ENCODE results near the gene SYNGR2.

The SYNGR2 gene

DNA sequence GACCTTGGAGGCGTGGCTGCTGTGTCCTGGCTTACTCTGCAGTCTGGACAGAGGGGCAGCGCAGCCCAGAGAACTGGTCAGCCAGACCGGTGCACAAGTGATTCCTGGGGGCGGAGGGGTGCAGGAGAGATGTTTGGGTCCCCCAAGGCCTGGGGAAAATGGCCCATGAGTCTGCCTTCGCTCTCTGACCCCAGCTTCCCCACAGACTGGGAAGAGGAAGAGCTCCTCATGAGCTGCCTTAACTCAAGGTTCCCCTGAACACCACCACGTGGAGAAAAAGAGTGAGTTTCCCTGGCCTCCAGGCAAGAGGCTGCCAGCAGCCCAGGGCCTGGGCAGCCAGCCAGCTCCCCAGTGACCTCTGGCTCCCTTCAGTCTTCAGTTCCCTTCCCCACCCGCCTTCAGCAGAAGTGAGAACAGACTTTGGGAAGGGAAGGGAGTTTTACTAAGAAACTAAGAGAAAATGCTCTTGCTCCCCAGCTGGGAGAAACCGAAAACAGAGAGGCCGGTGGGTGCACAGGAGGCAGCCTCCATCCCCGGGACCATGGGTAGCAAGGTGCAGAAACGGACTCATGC lies 24.1 kb upstream of the SYNGR2 start:
- ATAC-seq (ENCODE audit: insufficient read depth, low read depth), result no peak

DNA sequence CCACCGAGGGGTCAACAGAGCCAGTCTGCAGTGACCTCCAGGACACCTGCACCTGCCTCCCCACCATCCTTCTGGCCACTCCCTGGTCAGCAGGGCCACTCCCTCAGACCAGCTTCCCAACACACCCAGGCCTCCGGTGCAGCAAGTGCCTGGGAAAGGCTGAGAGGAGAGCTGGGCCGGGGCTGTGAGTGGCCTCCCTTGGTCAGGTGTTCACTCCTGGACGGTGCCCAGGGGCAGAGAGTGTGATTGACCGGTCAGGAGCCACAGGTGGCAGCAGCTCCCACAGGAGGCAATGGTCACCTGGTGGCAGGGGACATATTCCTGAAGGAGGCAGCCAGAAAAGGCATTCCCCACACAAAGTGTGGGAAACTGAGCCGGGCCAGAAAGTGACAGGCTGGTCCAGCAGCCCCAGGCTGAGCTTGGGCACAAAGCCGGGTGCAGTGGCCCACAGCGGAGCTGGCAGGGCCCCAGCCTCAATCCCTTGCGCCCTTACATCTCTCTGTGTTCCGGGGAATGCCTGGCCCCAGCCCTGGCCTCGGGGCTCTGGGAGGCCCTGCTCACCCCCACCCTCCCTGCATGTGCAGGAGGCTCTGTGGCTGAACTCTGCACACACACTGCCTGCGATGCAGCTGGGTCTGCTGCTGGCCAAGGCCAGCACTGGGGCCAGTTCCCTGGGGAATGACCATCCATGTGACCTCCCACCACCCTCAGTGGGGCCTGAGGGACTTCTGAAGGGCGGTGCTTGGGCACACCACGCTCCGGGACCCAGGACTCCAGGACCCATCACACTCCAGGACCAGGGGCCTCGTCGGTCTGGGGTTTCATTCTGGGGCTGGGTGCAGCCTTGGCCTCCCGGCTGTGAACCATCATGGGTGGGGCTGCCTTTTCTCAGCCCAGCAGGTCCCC lies 23.4 kb upstream of the SYNGR2 start:
- Histone ChIP-seq H3K27ac (ENCODE audit: low read length) (no peak overlapping the region), H3K4me1 (ENCODE audit: insufficient read depth, low read length) (no peaks in the 10 kb centered on the region), H3K9ac (ENCODE audit: low read depth, low read length) (no peak overlapping the region)

More for the DNA sequence above, 24.1 kb upstream of the SYNGR2 start:
- Histone ChIP-seq H3K9ac (ENCODE audit: low read depth, low read length) (no peak overlapping the region), H3K4me2 (ENCODE audit: insufficient read depth, low read length) (no peak overlapping the region), H3K9me3 (ENCODE audit: insufficient read depth, low read length, severe bottlenecking) (no peaks in the 10 kb centered on the region), H3K4me3 (ENCODE audit: low read depth in 1 of 2, low read length in 2 of 2) (no peak overlapping the region), H3K36me3 (ENCODE audit: insufficient read depth, low read length) (no peaks in the 10 kb centered on the region), H3K27me3 (ENCODE audit: insufficient read depth, low read length, poor library complexity) (no peaks in the 10 kb centered on the region), H4K20me1 (ENCODE audit: insufficient read depth, low read length) (no peaks in the 10 kb centered on the region; the same call in 1 of the 2 replicates), H3K4me1 (ENCODE audit: insufficient read depth, low read length) (no peaks in the 10 kb centered on the region), H2AFZ (ENCODE audit: low read depth, low read length) (no peak overlapping the region), H3K27ac (ENCODE audit: low read length) (no peak overlapping the region), H3K79me2 (ENCODE audit: insufficient read depth, low read length) (no peaks in the 10 kb centered on the region)
- TF ChIP-seq, protein P1, sequence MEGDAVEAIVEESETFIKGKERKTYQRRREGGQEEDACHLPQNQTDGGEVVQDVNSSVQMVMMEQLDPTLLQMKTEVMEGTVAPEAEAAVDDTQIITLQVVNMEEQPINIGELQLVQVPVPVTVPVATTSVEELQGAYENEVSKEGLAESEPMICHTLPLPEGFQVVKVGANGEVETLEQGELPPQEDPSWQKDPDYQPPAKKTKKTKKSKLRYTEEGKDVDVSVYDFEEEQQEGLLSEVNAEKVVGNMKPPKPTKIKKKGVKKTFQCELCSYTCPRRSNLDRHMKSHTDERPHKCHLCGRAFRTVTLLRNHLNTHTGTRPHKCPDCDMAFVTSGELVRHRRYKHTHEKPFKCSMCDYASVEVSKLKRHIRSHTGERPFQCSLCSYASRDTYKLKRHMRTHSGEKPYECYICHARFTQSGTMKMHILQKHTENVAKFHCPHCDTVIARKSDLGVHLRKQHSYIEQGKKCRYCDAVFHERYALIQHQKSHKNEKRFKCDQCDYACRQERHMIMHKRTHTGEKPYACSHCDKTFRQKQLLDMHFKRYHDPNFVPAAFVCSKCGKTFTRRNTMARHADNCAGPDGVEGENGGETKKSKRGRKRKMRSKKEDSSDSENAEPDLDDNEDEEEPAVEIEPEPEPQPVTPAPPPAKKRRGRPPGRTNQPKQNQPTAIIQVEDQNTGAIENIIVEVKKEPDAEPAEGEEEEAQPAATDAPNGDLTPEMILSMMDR (IDR thresholded peaks at IDR 0.05; ENCODE audit: borderline replicate concordance, extremely low read depth, low read length, poor library complexity, severe bottlenecking), result no peak
- TF ChIP-seq EZH2 (IDR thresholded peaks at IDR 0.05; ENCODE audit: borderline replicate concordance, low read depth, low read length, severe bottlenecking), result no peak
- DNase-seq, result no peak

DNA sequence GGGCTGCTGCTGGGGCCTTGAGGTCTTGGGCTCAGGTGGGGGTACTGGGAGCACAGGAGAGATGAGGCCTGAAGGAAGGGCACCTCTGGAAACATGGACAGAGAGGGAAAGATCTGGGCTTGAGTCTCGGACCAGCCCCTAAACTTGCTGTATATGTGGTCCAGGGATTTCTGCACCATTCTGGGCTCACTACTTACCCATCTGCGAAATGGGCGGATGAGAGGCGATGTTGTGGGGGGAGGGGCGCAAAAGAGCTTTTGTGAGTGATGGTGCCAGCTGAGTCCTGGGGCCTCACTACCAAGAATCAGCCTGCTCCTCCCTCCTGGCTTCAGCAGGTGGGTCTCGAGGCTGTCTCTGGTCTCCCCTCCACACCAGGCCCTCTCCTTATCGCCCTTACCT lies 21.9 kb upstream of the SYNGR2 start:
- H3K9ac ChIP-seq (ENCODE audit: low read depth, low read length), result no peak overlapping the region
- ATAC-seq (ENCODE audit: insufficient read depth, low read depth), result no peak
- DNase-seq, result no peak

More for the DNA sequence above, 23.4 kb upstream of the SYNGR2 start:
- DNase-seq (no peak), ATAC-seq (ENCODE audit: insufficient read depth, low read depth) (no peak)
- H3K27me3 ChIP-seq (ENCODE audit: insufficient read depth, low read length, poor library complexity), result no peaks in the 10 kb centered on the region
- no peaks in the 10 kb centered on the region for H3K9me3 ChIP-seq (ENCODE audit: insufficient read depth, low read length, severe bottlenecking)
- H3K4me3 ChIP-seq (ENCODE audit: low read depth in 1 of 2, low read length in 2 of 2), result no peak overlapping the region
- H3K4me2 ChIP-seq (ENCODE audit: insufficient read depth, low read length), result no peak overlapping the region
- TF ChIP-seq EZH2 (IDR thresholded peaks at IDR 0.05; ENCODE audit: borderline replicate concordance, low read depth, low read length, severe bottlenecking), result no peak
- TF ChIP-seq, protein P1 (IDR thresholded peaks at IDR 0.05; ENCODE audit: borderline replicate concordance, extremely low read depth, low read length, poor library complexity, severe bottlenecking), result no peak
- H4K20me1 ChIP-seq (ENCODE audit: insufficient read depth, low read length), result no peaks in the 10 kb centered on the region; the same call in 1 of the 2 replicates
- H2AFZ ChIP-seq (ENCODE audit: low read depth, low read length), result no peak overlapping the region
- no peaks in the 10 kb centered on the region for H3K36me3 ChIP-seq (ENCODE audit: insufficient read depth, low read length)
- no peaks in the 10 kb centered on the region for H3K79me2 ChIP-seq (ENCODE audit: insufficient read depth, low read length)

More for the DNA sequence above, 21.9 kb upstream of the SYNGR2 start:
- no peak overlapping the region for H3K4me2 ChIP-seq (ENCODE audit: insufficient read depth, low read length)
- no peaks in the 10 kb centered on the region for H3K79me2 ChIP-seq (ENCODE audit: insufficient read depth, low read length)
- no peaks in the 10 kb centered on the region for H3K9me3 ChIP-seq (ENCODE audit: insufficient read depth, low read length, severe bottlenecking)
- H3K27me3 ChIP-seq (ENCODE audit: insufficient read depth, low read length, poor library complexity), result no peaks in the 10 kb centered on the region
- no peaks in the 10 kb centered on the region for H3K4me1 ChIP-seq (ENCODE audit: insufficient read depth, low read length)
- H3K36me3 ChIP-seq (ENCODE audit: insufficient read depth, low read length), result no peaks in the 10 kb centered on the region
- no peak overlapping the region for H3K4me3 ChIP-seq (ENCODE audit: low read depth in 1 of 2, low read length in 2 of 2)
- no peak overlapping the region for H2AFZ ChIP-seq (ENCODE audit: low read depth, low read length)
- no peak overlapping the region for H3K27ac ChIP-seq (ENCODE audit: low read length)
- TF ChIP-seq, protein P1 (IDR thresholded peaks at IDR 0.05; ENCODE audit: borderline replicate concordance, extremely low read depth, low read length, poor library complexity, severe bottlenecking), result no peak
- TF ChIP-seq EZH2 (IDR thresholded peaks at IDR 0.05; ENCODE audit: borderline replicate concordance, low read depth, low read length, severe bottlenecking), result no peak
- no peaks in the 10 kb centered on the region for H4K20me1 ChIP-seq (ENCODE audit: insufficient read depth, low read length)
